A549 treated with Hydrocortisone at 1 μM for 4 hours (cell line): ENCODE data around the gene OR51F1. TPM values are rescaled to one million over a fixed set of nuclear protein-coding genes. Genes with fewer than 3 reads are reported as not detected.

ENCODE experiments used
- total RNA-seq: library from RNA; stranded (reverse); fragments of 200-300 nt; extraction: Qiagen RNA extraction; gene quantifications from 5 replicates; pipeline ENCODE4 v1.2.3, GENCODE V29; 2022

Gene OR51F1
- not detected in 5 replicates for total RNA-seq

DNA sequence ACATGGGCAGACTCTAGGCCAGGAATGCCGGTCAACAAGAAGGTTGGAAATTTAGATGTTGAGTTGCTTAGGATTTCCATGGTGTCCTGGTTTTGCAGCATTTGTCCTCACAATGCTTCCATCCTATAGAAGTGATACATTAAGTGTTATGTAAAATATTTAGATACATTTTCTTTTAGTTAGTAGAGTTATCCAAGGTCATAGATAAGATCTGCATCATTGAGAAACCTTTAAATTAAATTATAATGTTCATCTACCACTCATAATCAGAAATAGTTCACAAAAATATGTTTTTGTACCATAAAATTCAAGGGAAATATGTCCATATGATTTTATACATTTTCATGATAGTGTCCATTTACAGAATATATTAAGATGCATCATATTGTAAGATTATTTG lies at the start of gene OR51F1:
Gene OR51F1, minus strand, starts transcription at position 101 of the 400 bp plus-strand sequence. Its CDS starts 0 bp downstream, at position 101.

GRCh38 chr11:4804280-4804679 lies 34.5 kb upstream of the OR51F1 start, which contains the start of gene OR52R1:
Gene OR52R1 (minus strand): TSS chr11:4804380. CDS start chr11:4804380, 0 bp downstream.

Other genes with a start within 250 kb of the OR51F1 start
- not detected in 5 replicates for gene OR52M1, start 224.7 kb downstream of the OR51F1 start, total RNA-seq
- not detected in 5 replicates for gene OR52I2, start 188.2 kb downstream of the OR51F1 start, total RNA-seq
- not detected in 5 replicates for gene OR52I1, start 175.9 kb downstream of the OR51F1 start, total RNA-seq
- 7.1 to 13.2 TPM (median 9.3 TPM) in 5 replicates for gene TRIM68, start 161.7 kb downstream of the OR51F1 start, total RNA-seq
- gene OR51D1, start 132.5 kb downstream of the OR51F1 start, total RNA-seq, result not detected in 5 replicates
- not detected in 5 replicates for gene OR51E1, start 126.0 kb downstream of the OR51F1 start, total RNA-seq
- gene OR51E2, start 72.1 kb downstream of the OR51F1 start, total RNA-seq, result not detected in 5 replicates
- not detected in 5 replicates for gene MMP26, start 65.2 kb downstream of the OR51F1 start, total RNA-seq
- gene OR52R1, start 34.4 kb upstream of the OR51F1 start, total RNA-seq, result not detected in 5 replicates
- gene OR51F2, start 51.4 kb upstream of the OR51F1 start, total RNA-seq, result not detected in 5 replicates
- not detected in 5 replicates for gene OR51S1, start 79.3 kb upstream of the OR51F1 start, total RNA-seq
- gene OR51T1, start 112.0 kb upstream of the OR51F1 start, total RNA-seq, result not detected in 5 replicates
- gene OR51A7, start 133.8 kb upstream of the OR51F1 start, total RNA-seq, result not detected in 5 replicates
- gene OR51G2, start 149.4 kb upstream of the OR51F1 start, total RNA-seq, result not detected in 5 replicates
- not detected in 5 replicates for gene OR51G1, start 154.4 kb upstream of the OR51F1 start, total RNA-seq
- not detected in 5 replicates for gene OR51A4, start 177.7 kb upstream of the OR51F1 start, total RNA-seq
- gene OR51A2, start 185.8 kb upstream of the OR51F1 start, total RNA-seq, result not detected in 5 replicates
- not detected in 5 replicates for gene OR51L1, start 224.9 kb upstream of the OR51F1 start, total RNA-seq